Cortex of kidney (tissue), 1 donor: ENCODE measurements around the gene E2F2.
"Not testable (repeated sequence)": the region's sequence is repeated elsewhere in the genome, so short reads cannot be mapped to it uniquely, and the experiment has no call there.

Source experiments
- DNase-seq: peaks from one replicate; lab custom pipeline; 2025; lab: John Stamatoyannopoulos, UW

E2F2 gene

GRCh38 chr1:23524716-23525401 is 6.2 kb downstream of the E2F2 start:
- DNase-seq, result no peak

GRCh38 chr1:23524163-23524562 is 6.9 kb downstream of the E2F2 start:
- DNase-seq, result no peak

- no peak for DNase-seq
These were observed 8.6 kb downstream of the E2F2 start for GRCh38 chr1:23522244-23522982.

- DNase-seq, result no peak
These were observed 9.4 kb downstream of the E2F2 start for GRCh38 chr1:23521588-23521987.

- no peak for DNase-seq
These were observed 13.5 kb downstream of the E2F2 start for GRCh38 chr1:23517581-23517980.

GRCh38 chr1:23515905-23516304 is 15.1 kb downstream of the E2F2 start:
- no peak for DNase-seq

GRCh38 chr1:23514111-23514679 is 16.8 kb downstream of the E2F2 start:
- no peak for DNase-seq

GRCh38 chr1:23509896-23510295 is 21.1 kb downstream of the E2F2 start:
- DNase-seq, result no peak

- DNase-seq, result no peak
These were observed 24.5 kb downstream of the E2F2 start for GRCh38 chr1:23506376-23507107.

GRCh38 chr1:23505851-23506250 is 25.2 kb downstream of the E2F2 start:
- no peak for DNase-seq

GRCh38 chr1:23504156-23504555 is 26.9 kb downstream of the E2F2 start:
- not testable (repeated sequence) for DNase-seq

GRCh38 chr1:23502951-23503350 is 28.1 kb downstream of the E2F2 start:
- DNase-seq, result no peak

GRCh38 chr1:23500466-23500865 is 30.6 kb downstream of the E2F2 start:
- no peak for DNase-seq

- DNase-seq, result no peak
These were observed 33.1 kb downstream of the E2F2 start for GRCh38 chr1:23497777-23498439.

GRCh38 chr1:23496490-23497181 is 34.4 kb downstream of the E2F2 start:
- no peak for DNase-seq

GRCh38 chr1:23494836-23495235 is 36.2 kb downstream of the E2F2 start:
- DNase-seq, result not testable (repeated sequence)

GRCh38 chr1:23492776-23493175 is 38.3 kb downstream of the E2F2 start:
- not testable (repeated sequence) for DNase-seq

GRCh38 chr1:23492132-23492720 is 38.8 kb downstream of the E2F2 start:
- DNase-seq, result no peak

GRCh38 chr1:23489842-23490241 is 41.2 kb downstream of the E2F2 start:
- no peak for DNase-seq

GRCh38 chr1:23485002-23485332 is 46.1 kb downstream of the E2F2 start:
- no peak for DNase-seq
